GM12878 (cell line): ENCODE measurements around the gene SPATA24. TPM values are rescaled to one million over a fixed set of nuclear protein-coding genes. Genes with fewer than 3 reads are reported as not detected.
A peak's percentile ranks its signal among the peaks of the same experiment; 100 is the strongest.

ENCODE experiments used
- CHD4 ChIP-seq: fragments of 200-600 bp; sonication (generic); IDR thresholded peaks from 2 replicates; pipeline ENCODE4 v1.6.1; 2016; ENCODE audit warnings: mild to moderate bottlenecking
- E4F1 ChIP-seq: fragments of 450-650 bp; IDR thresholded peaks from 2 replicates; pipeline ENCODE4 v1.6.1; 2018; ENCODE audit warnings: borderline replicate concordance, mild to moderate bottlenecking; ENCODE audit not compliant: partially characterized antibody
- EP300 ChIP-seq, 2 experiments: fragments of 150-350 bp in 1 of 2; IDR thresholded peaks; 2 replicates each; pipeline ENCODE4 v1.6.1; 2011 to 2012; ENCODE audit warnings: low read depth in 2 of 2, low read length in 2 of 2, borderline replicate concordance in 1 of 2, improper control_type of control experiment in 1 of 2, inconsistent platforms in 1 of 2; ENCODE audit not compliant: control insufficient read depth in 1 of 2
- MTA2 ChIP-seq: fragments of 450-650 bp; IDR thresholded peaks from 2 replicates; pipeline ENCODE4 v1.6.1; 2016; ENCODE audit warnings: low read depth, mild to moderate bottlenecking, moderate library complexity
- MYC ChIP-seq: IDR thresholded peaks from 2 replicates; pipeline ENCODE4 v1.6.1; 2011; ENCODE audit warnings: mild to moderate bottlenecking, low read length, moderate library complexity, inconsistent platforms; ENCODE audit not compliant: insufficient read depth, insufficient replicate concordance, insufficient read length, severe bottlenecking
- NKRF ChIP-seq: fragments of 450-650 bp; conservative IDR thresholded peaks from 2 replicates; pipeline ENCODE4 v1.6.1; 2017; ENCODE audit warnings: mild to moderate bottlenecking, moderate library complexity
- POLR2AphosphoS5 ChIP-seq: IDR thresholded peaks from 2 replicates; pipeline ENCODE4 v1.6.1; 2011; ENCODE audit warnings: mild to moderate bottlenecking, low read length, inconsistent platforms
- RELA ChIP-seq: fragments of 450-650 bp; IDR thresholded peaks from 2 replicates; pipeline ENCODE4 v1.8.0; 2014; ENCODE audit warnings: borderline replicate concordance; ENCODE audit not compliant: partially characterized antibody
- REST ChIP-seq: IDR thresholded peaks from 2 replicates; pipeline ENCODE4 v1.6.1; 2012; ENCODE audit warnings: mild to moderate bottlenecking, low read depth, low read length
- SIN3A ChIP-seq: IDR thresholded peaks from 2 replicates; pipeline ENCODE4 v1.6.1; 2012; ENCODE audit warnings: low read depth, low read length, improper control_type of control experiment
- TCF3 ChIP-seq: IDR thresholded peaks from 2 replicates; pipeline ENCODE4 v1.6.1; 2012; ENCODE audit warnings: low read depth, mild to moderate bottlenecking, low read length, borderline replicate concordance; ENCODE audit not compliant: insufficient read depth
- ZBTB11 ChIP-seq: fragments of 450-650 bp; formaldehyde crosslinking; IDR thresholded peaks from 2 replicates; pipeline ENCODE4 v1.5.0; 2022; ENCODE audit warnings: mild to moderate bottlenecking, missing genetic modification characterization
- polyA plus RNA-seq, 11 experiments: library from polyadenylated mRNA; depleted of rRNA in 4 of 11; unstranded in 6 of 11; stranded (reverse) in 5 of 11; fragments of >200 nt; fragmentation: Nextera tagmentation in 4 of 11; fragmentation: Illumina TruSeq in 1 of 11; extraction: Ambion mirVana in 4 of 11; extraction: Trizol in 1 of 11; gene quantifications; 1 replicate in 1 of 11; 2 replicates in 10 of 11; pipeline versions ENCODE4 v1.2.1 to v1.2.3, GENCODE V29; 2011 to 2016; ENCODE audit warnings: inconsistent platforms in 2 of 11, missing spikeins in 2 of 11, low read depth in 1 of 11
- total RNA-seq, 4 experiments: library from RNA; depleted of rRNA in 3 of 4; stranded (reverse); fragments of >200 nt in 3 of 4; fragmentation: Illumina TruSeq in 1 of 4; extraction: Trizol in 1 of 4; gene quantifications; 2 replicates each; pipeline versions ENCODE4 v1.2.1 to v1.2.3, GENCODE V29; 2013 to 2021

The SPATA24 gene
- total and polyA plus RNA-seq, 10 of the 15 experiments (the other 5 are each of a cell fraction or from before 2014, with no cell fraction given) = 4.1 to 9.8 (median 7.3) TPM

GRCh38 chr5:139389701-139390638 is 13.9 kb downstream of the SPATA24 start, which contains the start of gene MZB1 (continued):
- TF ChIP-seq RELA (peak; percentile 58), CHD4 (no peak), NKRF (peak; percentile 51; the same call in 1 of the 2 replicates), REST (no peak), MTA2 (peak; percentile 81), POLR2AphosphoS5 (peak; percentile 96), MYC (peak; percentile 95), SIN3A (no peak), E4F1 (no peak), TCF3 (peak; percentile 98), ZBTB11 (CRISPR knock-in tag) (no peak), EP300 (IDR thresholded peaks at IDR 0.05; ENCODE audit: borderline replicate concordance in 1 of 2, control insufficient read depth in 1 of 2, low read depth in 2 of 2, low read length in 2 of 2) (peak; percentile 73 to 82)
